ENCODE measurements around the gene SUGCT.

SUGCT gene

DNA sequence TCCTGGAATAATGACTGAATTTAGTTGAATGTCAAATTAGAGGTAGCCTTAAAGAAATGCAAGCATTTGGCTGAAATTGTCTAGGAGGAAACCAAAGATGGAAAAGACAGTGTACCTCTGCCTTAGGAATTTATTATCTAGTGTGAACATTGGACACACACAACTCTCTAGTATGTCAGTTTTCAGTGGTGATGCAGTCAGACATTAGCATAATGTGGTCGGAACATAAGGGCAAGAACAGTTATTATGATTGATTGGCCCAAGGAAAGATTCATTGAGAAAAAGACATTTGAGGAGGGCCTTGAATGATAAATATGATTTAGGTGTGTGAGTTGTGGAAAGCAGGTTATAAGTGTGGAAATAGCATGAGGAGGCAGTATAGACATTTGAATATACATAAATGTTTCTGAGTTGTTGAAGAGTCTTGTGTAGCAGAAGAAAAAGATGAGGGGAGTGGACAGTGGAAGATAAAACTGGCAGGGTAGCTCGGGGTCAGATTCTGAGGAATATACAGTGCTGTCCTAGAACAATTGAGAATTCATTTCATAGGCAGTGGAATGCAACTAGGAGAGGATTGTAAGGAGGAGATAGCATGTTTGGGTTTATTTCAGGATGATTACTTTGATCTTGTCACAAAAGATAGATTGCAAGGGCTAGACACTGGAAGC lies 414.7 kb downstream of the SUGCT start:
- ATAC-seq (ENCODE audit: insufficient read depth, low read depth) (no peak), DNase-seq (no peak)
- Histone ChIP-seq H3K27me3 (ENCODE audit: insufficient read depth, low read length, poor library complexity) (no peaks in the 10 kb centered on the region), H3K9ac (ENCODE audit: low read depth, low read length) (no peak overlapping the region), H3K36me3 (ENCODE audit: insufficient read depth, low read length) (no peaks in the 10 kb centered on the region), H3K27ac (ENCODE audit: low read length) (no peak overlapping the region), H4K20me1 (ENCODE audit: insufficient read depth, low read length) (no peaks in the 10 kb centered on the region), H2AFZ (ENCODE audit: low read depth, low read length) (no peak overlapping the region), H3K4me1 (ENCODE audit: insufficient read depth, low read length) (peaks cover 14% of the 10 kb centered on the region), H3K79me2 (ENCODE audit: insufficient read depth, low read length) (no peaks in the 10 kb centered on the region), H3K4me2 (ENCODE audit: insufficient read depth, low read length) (no peak overlapping the region), H3K4me3 (ENCODE audit: low read depth in 1 of 2, low read length in 2 of 2) (no peak overlapping the region), H3K9me3 (ENCODE audit: insufficient read depth, low read length, severe bottlenecking) (no peaks in the 10 kb centered on the region)
- TF ChIP-seq, protein P1, sequence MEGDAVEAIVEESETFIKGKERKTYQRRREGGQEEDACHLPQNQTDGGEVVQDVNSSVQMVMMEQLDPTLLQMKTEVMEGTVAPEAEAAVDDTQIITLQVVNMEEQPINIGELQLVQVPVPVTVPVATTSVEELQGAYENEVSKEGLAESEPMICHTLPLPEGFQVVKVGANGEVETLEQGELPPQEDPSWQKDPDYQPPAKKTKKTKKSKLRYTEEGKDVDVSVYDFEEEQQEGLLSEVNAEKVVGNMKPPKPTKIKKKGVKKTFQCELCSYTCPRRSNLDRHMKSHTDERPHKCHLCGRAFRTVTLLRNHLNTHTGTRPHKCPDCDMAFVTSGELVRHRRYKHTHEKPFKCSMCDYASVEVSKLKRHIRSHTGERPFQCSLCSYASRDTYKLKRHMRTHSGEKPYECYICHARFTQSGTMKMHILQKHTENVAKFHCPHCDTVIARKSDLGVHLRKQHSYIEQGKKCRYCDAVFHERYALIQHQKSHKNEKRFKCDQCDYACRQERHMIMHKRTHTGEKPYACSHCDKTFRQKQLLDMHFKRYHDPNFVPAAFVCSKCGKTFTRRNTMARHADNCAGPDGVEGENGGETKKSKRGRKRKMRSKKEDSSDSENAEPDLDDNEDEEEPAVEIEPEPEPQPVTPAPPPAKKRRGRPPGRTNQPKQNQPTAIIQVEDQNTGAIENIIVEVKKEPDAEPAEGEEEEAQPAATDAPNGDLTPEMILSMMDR (IDR thresholded peaks at IDR 0.05; ENCODE audit: borderline replicate concordance, extremely low read depth, low read length, poor library complexity, severe bottlenecking), result no peak
- no peak for TF ChIP-seq EZH2 (IDR thresholded peaks at IDR 0.05; ENCODE audit: borderline replicate concordance, low read depth, low read length, severe bottlenecking)

DNA sequence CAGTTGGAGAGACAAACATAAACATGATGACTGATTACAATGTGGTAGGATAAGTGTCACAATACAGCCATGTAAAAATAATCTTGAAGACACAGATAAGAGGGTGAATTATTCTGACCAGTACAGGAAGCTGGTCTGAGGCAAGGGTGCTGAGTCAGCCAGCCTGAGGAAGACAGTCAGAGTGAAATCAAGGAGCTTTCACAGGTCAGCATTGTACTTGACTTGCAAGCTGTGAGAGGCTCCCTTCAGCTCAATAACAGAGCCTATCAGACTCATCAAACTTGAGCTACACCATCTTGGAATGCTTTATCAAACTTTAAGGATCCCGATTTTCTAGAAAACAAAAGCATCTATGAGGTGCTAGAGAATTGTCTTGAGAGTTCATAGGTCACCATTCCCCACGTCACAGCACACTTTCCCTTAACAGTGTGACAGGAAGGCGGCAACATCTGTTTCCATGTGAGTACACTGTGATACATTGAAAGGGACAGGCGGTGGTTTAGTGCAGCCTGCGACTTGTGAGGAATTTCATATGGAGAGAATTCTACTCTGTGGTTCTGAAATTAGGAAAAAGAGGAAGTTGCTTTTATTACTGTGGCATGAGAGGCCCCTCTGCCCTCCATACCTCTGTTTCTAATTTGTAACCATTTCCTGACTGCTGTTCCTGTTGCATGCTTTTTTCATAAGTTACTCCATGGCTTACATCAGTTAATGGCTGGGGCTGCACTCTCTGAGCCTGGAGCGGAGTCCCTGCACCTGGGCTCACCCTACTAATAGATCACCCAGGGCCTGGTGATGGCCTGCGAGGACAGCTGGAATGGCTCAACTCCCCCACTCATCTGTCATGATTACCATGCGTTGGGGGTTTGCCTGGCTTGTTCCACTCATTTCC lies 417.1 kb downstream of the SUGCT start:
- no peaks in the 10 kb centered on the region for H3K9me3 ChIP-seq (ENCODE audit: insufficient read depth, low read length, severe bottlenecking)
- no peak overlapping the region for H3K27ac ChIP-seq (ENCODE audit: low read length)
- H3K4me1 ChIP-seq (ENCODE audit: insufficient read depth, low read length), result peaks cover 14% of the 10 kb centered on the region
- TF ChIP-seq EZH2 (IDR thresholded peaks at IDR 0.05; ENCODE audit: borderline replicate concordance, low read depth, low read length, severe bottlenecking), result no peak
- TF ChIP-seq, protein P1 (IDR thresholded peaks at IDR 0.05; ENCODE audit: borderline replicate concordance, extremely low read depth, low read length, poor library complexity, severe bottlenecking), result no peak
- H3K4me3 ChIP-seq (ENCODE audit: low read depth in 1 of 2, low read length in 2 of 2), result no peak overlapping the region
- no peak overlapping the region for H3K9ac ChIP-seq (ENCODE audit: low read depth, low read length)
- H3K36me3 ChIP-seq (ENCODE audit: insufficient read depth, low read length), result no peaks in the 10 kb centered on the region
- ATAC-seq (ENCODE audit: insufficient read depth, low read depth) (peak; percentile 39; the same call in 2 of the 3 replicates), DNase-seq (no peak)
- H2AFZ ChIP-seq (ENCODE audit: low read depth, low read length), result peak overlapping the region; percentile 37; the same call in 1 of the 2 replicates
- H3K4me2 ChIP-seq (ENCODE audit: insufficient read depth, low read length), result no peak overlapping the region
- H3K27me3 ChIP-seq (ENCODE audit: insufficient read depth, low read length, poor library complexity), result no peaks in the 10 kb centered on the region
- no peaks in the 10 kb centered on the region for H4K20me1 ChIP-seq (ENCODE audit: insufficient read depth, low read length)
- H3K79me2 ChIP-seq (ENCODE audit: insufficient read depth, low read length), result no peaks in the 10 kb centered on the region

DNA sequence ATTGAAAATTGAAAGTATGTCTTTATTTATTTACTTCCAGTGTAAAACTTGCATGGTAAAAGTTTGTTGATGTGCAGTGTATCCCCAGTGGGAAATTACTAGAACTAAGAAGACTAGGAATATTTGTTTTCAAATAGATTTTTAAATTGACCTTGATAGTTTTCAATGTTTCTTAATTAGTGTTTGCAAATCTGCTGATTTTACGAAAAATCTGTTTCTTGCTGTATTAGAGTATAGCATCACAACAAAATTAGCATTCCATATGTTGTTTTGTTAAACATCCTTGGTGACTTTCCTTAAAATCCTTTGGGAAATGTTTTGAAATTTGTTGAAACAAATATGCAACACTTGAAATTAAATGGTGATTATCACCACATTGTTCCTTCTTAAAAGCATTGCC lies 425.9 kb downstream of the SUGCT start:
- Histone ChIP-seq H2AFZ (ENCODE audit: low read depth, low read length) (no peak overlapping the region), H3K9ac (ENCODE audit: low read depth, low read length) (no peak overlapping the region), H3K4me2 (ENCODE audit: insufficient read depth, low read length) (no peak overlapping the region), H3K36me3 (ENCODE audit: insufficient read depth, low read length) (no peaks in the 10 kb centered on the region), H3K4me3 (ENCODE audit: low read depth in 1 of 2, low read length in 2 of 2) (no peak overlapping the region), H3K79me2 (ENCODE audit: insufficient read depth, low read length) (no peaks in the 10 kb centered on the region), H3K27me3 (ENCODE audit: insufficient read depth, low read length, poor library complexity) (no peaks in the 10 kb centered on the region), H4K20me1 (ENCODE audit: insufficient read depth, low read length) (no peaks in the 10 kb centered on the region), H3K4me1 (ENCODE audit: insufficient read depth, low read length) (peaks cover 23% of the 10 kb centered on the region), H3K27ac (ENCODE audit: low read length) (no peak overlapping the region), H3K9me3 (ENCODE audit: insufficient read depth, low read length, severe bottlenecking) (no peaks in the 10 kb centered on the region)
- TF ChIP-seq EZH2 (IDR thresholded peaks at IDR 0.05; ENCODE audit: borderline replicate concordance, low read depth, low read length, severe bottlenecking), result no peak
- TF ChIP-seq, protein P1 (IDR thresholded peaks at IDR 0.05; ENCODE audit: borderline replicate concordance, extremely low read depth, low read length, poor library complexity, severe bottlenecking), result no peak
- DNase-seq (no peak), ATAC-seq (ENCODE audit: insufficient read depth, low read depth) (no peak)

Data from DND-41 (cell line).